Lower leg skin (tissue), 4 donors: ENCODE measurements around the gene LRP5. TPM values are rescaled to one million over a fixed set of nuclear protein-coding genes. Genes with fewer than 3 reads are reported as not detected.

Experiments used
- DNase-seq, 2 donors: peaks; one replicate each; pipeline ENCODE4 v3.0.0-alpha.2; 2019; ENCODE audit warnings: low spot score in 2 of 2
- H3K4me3 ChIP-seq: fragments of 200-600 bp; sonication (generic); 2 replicates; pipeline ENCODE4 v1.5.1; 2017; ENCODE audit warnings: mild to moderate bottlenecking, low read depth; ENCODE audit not compliant: poor library complexity, severe bottlenecking
- POLR2A ChIP-seq, 2 donors: fragments of 450-650 bp; IDR thresholded peaks; one replicate each; pipeline ENCODE4 v1.6.1; 2016 to 2017; ENCODE audit warnings: antibody characterized with exemption in 2 of 2, mild to moderate bottlenecking in 1 of 2, moderate library complexity in 1 of 2
- WGBS, 2 donors: methylation state at CpG; one replicate each; pipeline ENCODE4 v1.1.5; 2018; 5-methylcytosine and 5-hydroxymethylcytosine counted together
- intact Hi-C: fragments of 100-400 bp; cut with DNase I; formaldehyde crosslinking; loops from one replicate; pipeline ENCODE4 v1.15.0; 2023; ENCODE audit warnings: low total_unique reads
- total RNA-seq, 4 donors: library from RNA; depleted of rRNA; stranded (reverse); fragments of >200 nt; gene quantifications; one replicate each; pipeline ENCODE4 v1.1.0, GENCODE V29; 2016
- TF ChIP-seq, protein P1 (sequence below), 3 donors: fragments of 450-650 bp; IDR thresholded peaks; one replicate each; pipeline ENCODE4 v1.5.1; 2016; ENCODE audit warnings: antibody characterized with exemption in 3 of 3, mild to moderate bottlenecking in 3 of 3, moderate library complexity in 2 of 3

LRP5 gene
- total RNA-seq, 4 donors from 2014 or later: 25.0 to 53.5 (median 29.3) TPM

DNA sequence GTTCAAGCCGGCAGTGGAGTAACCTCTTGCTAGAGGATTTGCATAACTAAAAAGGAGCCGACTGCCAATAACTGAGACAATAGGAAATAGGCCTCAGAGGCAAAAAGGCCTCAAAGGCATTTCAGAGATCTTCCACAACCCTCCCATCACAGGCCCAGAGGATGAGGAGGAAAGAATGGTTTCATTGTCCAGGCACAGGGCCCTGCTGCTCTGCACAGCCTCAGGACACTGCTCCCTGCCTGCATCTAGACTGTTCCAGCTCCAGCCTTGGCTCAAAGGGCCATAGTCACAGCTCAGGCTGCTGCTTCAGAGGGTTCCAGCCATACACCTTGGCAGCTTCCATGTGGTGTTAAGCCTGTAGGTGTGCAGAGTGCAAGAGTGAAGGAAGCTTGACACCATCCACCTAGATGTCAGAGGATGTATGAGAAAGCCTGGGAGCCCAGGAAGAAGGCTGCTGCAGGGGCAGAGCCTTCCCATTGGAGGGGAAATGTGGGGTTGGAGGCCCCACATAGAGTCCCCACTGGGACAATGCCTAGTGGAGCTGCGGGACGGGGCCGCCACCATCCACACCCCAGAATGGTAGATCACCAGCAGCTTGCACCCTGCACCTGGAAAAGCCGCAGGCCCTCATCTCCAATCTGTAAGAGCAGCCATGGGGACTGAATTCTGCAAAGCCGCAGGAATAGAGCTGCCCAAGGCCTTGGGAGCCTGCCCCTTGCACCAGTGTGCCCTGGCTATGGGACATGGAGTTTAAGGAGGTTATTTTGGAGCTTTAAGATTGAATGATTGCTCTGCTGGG, 8.2 kb upstream of the LRP5 start:
- WGBS, 2 donors: 91 to 92% methylated on average over 7 of the region's 7 CpGs
- DNase-seq: no peak
- no peak for TF ChIP-seq POLR2A (IDR thresholded peaks at IDR 0.05)
- TF ChIP-seq, protein P1, sequence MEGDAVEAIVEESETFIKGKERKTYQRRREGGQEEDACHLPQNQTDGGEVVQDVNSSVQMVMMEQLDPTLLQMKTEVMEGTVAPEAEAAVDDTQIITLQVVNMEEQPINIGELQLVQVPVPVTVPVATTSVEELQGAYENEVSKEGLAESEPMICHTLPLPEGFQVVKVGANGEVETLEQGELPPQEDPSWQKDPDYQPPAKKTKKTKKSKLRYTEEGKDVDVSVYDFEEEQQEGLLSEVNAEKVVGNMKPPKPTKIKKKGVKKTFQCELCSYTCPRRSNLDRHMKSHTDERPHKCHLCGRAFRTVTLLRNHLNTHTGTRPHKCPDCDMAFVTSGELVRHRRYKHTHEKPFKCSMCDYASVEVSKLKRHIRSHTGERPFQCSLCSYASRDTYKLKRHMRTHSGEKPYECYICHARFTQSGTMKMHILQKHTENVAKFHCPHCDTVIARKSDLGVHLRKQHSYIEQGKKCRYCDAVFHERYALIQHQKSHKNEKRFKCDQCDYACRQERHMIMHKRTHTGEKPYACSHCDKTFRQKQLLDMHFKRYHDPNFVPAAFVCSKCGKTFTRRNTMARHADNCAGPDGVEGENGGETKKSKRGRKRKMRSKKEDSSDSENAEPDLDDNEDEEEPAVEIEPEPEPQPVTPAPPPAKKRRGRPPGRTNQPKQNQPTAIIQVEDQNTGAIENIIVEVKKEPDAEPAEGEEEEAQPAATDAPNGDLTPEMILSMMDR (IDR thresholded peaks at IDR 0.05): no peak
- H3K4me3 ChIP-seq: no peak overlapping the region
- intact Hi-C loops: no loop called here

DNA sequence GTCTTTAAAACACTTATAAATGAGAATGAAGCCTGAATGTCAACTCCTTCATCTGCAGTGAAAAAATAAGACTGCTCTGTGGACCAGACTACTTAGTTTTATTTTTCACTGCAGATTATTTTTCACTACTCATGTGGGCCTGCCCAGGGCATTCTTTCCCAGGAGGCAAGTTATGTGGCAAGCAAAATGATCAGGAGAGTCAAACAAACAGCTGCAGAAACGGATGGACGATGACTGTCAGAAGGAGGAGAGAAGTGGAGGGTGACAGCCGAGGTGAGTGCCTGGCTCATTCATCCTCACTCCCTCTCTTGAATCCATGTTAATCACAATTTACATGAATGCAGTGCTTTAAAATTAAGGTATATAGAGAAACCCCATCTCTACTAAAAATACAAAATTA, 5.8 kb upstream of the LRP5 start:
- no peak overlapping the region for H3K4me3 ChIP-seq
- TF ChIP-seq POLR2A (IDR thresholded peaks at IDR 0.05): no peak
- TF ChIP-seq, protein P1 (IDR thresholded peaks at IDR 0.05): no peak
- intact Hi-C loops: no loop called here
- no peak for DNase-seq
- 87 to 88% methylated on average over 3 of the region's 3 CpGs for WGBS, 2 donors

DNA sequence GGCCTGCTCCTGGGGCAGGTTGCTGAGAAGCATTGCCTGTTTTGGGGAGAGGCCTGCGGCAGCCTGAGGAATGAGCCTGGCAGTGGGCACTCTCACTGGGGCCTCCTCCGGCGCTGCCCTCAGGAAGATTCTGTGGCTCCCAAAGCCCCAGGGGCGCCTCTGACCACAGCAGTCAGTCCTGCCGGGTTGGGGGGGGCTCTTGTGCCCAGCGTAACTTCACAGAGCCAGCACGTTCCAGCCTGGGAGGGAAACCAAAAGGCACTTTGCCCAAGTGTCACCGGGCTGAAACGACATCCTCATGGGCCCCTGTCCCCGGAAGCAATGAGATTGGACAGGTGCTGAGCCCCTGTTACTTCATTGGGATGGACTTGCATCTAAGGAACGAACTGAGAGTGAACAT, 4.3 kb upstream of the LRP5 start:
- intact Hi-C loops: no loop called here
- TF ChIP-seq POLR2A (IDR thresholded peaks at IDR 0.05): no peak
- TF ChIP-seq, protein P1 (IDR thresholded peaks at IDR 0.05): no peak
- H3K4me3 ChIP-seq: no peak overlapping the region
- 77 to 88% methylated on average over 7 to 9 of the region's 11 CpGs for WGBS, 2 donors
- DNase-seq: no peak

DNA sequence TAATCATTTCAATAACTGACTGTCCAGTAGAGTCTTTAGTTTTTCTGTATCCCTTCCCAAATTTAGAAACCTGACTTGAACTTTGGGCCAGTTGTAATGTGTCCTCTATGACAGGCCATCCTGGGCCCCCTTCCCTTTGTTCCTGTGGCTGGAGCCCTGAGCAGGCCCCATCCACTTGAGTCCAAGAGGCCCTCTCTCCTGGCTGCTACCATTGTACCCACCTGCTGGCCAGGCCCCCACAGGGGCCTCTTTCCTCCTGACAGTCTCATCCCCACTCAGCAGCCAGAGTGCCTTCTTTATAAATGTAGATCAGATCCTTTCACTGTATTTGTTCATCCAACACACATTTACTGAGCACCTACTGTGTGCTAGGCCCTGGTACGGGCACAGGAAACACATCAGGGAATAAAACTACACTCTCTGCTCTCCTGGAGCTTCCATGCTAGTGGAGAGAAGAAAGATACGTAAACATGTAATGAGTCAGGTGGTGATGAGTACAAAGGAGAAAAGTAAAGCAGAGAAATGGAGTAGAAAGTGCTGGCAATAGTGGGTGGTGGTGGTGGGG, 2.7 kb upstream of the LRP5 start:
- DNase-seq: no peak
- WGBS, 2 donors: 67 to 91% methylated on average over 2 of the region's 2 CpGs
- H3K4me3 ChIP-seq: no peak overlapping the region
- intact Hi-C loops: no loop called here
- TF ChIP-seq, protein P1 (IDR thresholded peaks at IDR 0.05): no peak
- TF ChIP-seq POLR2A (IDR thresholded peaks at IDR 0.05): no peak

DNA sequence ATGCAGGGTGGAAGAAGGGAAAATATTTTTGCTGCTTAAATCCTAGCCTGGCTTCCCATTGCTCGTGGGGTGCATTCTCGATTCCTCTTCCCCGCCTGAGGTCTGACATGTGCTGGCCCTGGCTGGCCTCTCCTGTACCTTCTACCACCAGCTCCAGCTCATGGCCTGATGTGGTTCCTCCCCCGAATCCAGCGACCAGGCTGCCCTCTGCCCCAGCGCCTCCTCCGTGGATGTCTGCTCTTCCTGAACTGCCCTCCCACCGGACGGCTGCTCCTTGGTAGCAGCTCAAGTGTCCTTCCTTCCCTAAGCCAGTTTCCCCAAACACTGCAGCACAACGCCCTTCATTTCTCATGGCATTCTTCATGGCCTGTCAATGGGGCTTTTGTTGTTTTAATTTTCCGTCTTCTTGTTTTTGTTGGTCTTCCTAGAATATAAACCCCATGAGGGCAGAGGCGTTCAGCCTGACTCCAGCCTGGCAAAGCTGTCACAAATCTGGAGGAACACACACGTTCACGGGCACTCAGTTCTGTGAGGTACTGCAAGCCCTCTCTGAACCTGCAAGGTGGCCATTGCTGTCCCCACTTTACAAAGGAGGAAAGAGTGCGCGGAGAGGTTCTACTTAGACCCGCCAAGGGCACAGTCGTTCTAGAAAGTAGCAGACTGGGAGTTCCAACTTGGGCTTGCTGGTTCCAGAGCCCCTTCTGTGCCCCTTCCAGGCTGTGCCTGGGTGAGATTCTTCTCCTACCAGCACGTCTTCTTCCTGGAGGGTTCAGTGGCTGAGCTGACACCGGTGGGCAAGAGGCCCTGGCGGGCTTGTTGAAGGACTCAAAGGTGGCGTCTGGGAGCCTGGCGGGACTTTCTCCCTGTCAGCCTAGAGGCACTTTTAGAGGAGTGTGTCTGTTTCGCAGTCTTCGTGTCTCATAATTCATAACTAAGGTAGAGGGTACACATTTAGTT, 953 bp upstream of the LRP5 start:
- H3K4me3 ChIP-seq: no peak overlapping the region
- intact Hi-C loops: no loop called here
- 80 to 85% methylated on average over 25 of the region's 25 CpGs for WGBS, 2 donors
- no peak for DNase-seq
- TF ChIP-seq, protein P1 (IDR thresholded peaks at IDR 0.05): no peak
